ENCODE measurements around the gene PZP. TPM values are rescaled to one million over a fixed set of nuclear protein-coding genes. Genes with fewer than 3 reads are reported as not detected.

The PZP gene
- total and polyA plus RNA-seq, 2 experiments from 2014 or later: 0.92 TPM; not detected in 1

- Mint-ChIP-seq H3K9me3 (no peaks in the 10 kb centered on the region; the same call in 2 of the 3 replicates), H3K4me3 (no peak overlapping the region), H3K4me1 (peaks cover 7% of the 10 kb centered on the region), H3K27me3 (ENCODE audit: insufficient read depth, low read depth, poor library complexity) (peaks cover 1% of the 10 kb centered on the region), H3K36me3 (ENCODE audit: low read depth) (no peaks in the 10 kb centered on the region), H3K27ac (no peak overlapping the region)
- Histone ChIP-seq H3K9me2 (ENCODE audit: insufficient read depth) (no peaks in the 10 kb centered on the region), H3K27ac (ENCODE audit: low read depth) (no peak overlapping the region), H4K20me1 (replicated peaks; ENCODE audit: insufficient read depth) (no peaks in the 10 kb centered on the region), H3K4me2 (no peak overlapping the region), H2AFZ (no peak overlapping the region), H3K4me1 (ENCODE audit: insufficient read depth) (peaks cover 9% of the 10 kb centered on the region; the same call in 1 of the 2 replicates), H3K4me3 (no peak overlapping the region), H3K27me3 (ENCODE audit: insufficient read depth) (no peaks in the 10 kb centered on the region), H3K79me2 (replicated peaks; ENCODE audit: insufficient read depth) (no peaks in the 10 kb centered on the region), H3K36me3 (ENCODE audit: insufficient read depth) (no peaks in the 10 kb centered on the region), H3F3A (replicated peaks; ENCODE audit: low read depth) (no peaks in the 10 kb centered on the region)
- DNase-seq (ENCODE audit: low spot score) (no peak), ATAC-seq (no peak)
- TF ChIP-seq JUNB (IDR thresholded peaks at IDR 0.05; ENCODE audit: unreplicated experiment): no peak
- TF ChIP-seq CTCF (conservative IDR thresholded peaks at IDR 0.05; ENCODE audit: low read depth in 2 of 2): no peak
- no peak for TF ChIP-seq ETS1 (IDR thresholded peaks at IDR 0.05)
- no peak for TF ChIP-seq NANOG (IDR thresholded peaks at IDR 0.05; ENCODE audit: borderline replicate concordance)
Observed at GRCh38 chr12:9252256-9252655, 44.1 kb upstream of the PZP start.

- Histone ChIP-seq H3K27me3 (ENCODE audit: insufficient read depth) (no peaks in the 10 kb centered on the region), H2AFZ (no peak overlapping the region), H3K4me1 (ENCODE audit: insufficient read depth) (no peaks in the 10 kb centered on the region), H4K20me1 (replicated peaks; ENCODE audit: insufficient read depth) (no peaks in the 10 kb centered on the region), H3K79me2 (replicated peaks; ENCODE audit: insufficient read depth) (no peaks in the 10 kb centered on the region), H3K4me3 (no peak overlapping the region), H3K36me3 (ENCODE audit: insufficient read depth) (no peaks in the 10 kb centered on the region), H3K4me2 (no peak overlapping the region), H3K9me2 (ENCODE audit: insufficient read depth) (no peaks in the 10 kb centered on the region), H3F3A (replicated peaks; ENCODE audit: low read depth) (no peaks in the 10 kb centered on the region), H3K27ac (ENCODE audit: low read depth) (no peak overlapping the region)
- no peak overlapping the region for H3K4me3 Mint-ChIP-seq
- no peaks in the 10 kb centered on the region for H3K36me3 Mint-ChIP-seq (ENCODE audit: low read depth)
- ATAC-seq (no peak), DNase-seq (ENCODE audit: low spot score) (no peak)
- H3K4me1 Mint-ChIP-seq: no peaks in the 10 kb centered on the region
- H3K27me3 Mint-ChIP-seq (ENCODE audit: insufficient read depth, low read depth, poor library complexity): peaks cover 1% of the 10 kb centered on the region
- H3K9me3 Mint-ChIP-seq: no peaks in the 10 kb centered on the region; the same call in 2 of the 3 replicates
- H3K27ac Mint-ChIP-seq: no peak overlapping the region
- TF ChIP-seq CTCF (conservative IDR thresholded peaks at IDR 0.05; ENCODE audit: low read depth in 2 of 2) (no peak), ZNF331 (CRISPR knock-in tag; IDR thresholded peaks at IDR 0.05; ENCODE audit: low read depth) (no peak), POLR2AphosphoS5 (IDR thresholded peaks at IDR 0.05; ENCODE audit: low read depth) (no peak), EZH2 (IDR thresholded peaks at IDR 0.05; ENCODE audit: low read depth, unreplicated experiment) (no peak), EZH2phosphoT487 (IDR thresholded peaks at IDR 0.05; ENCODE audit: unreplicated experiment) (no peak), ETS1 (IDR thresholded peaks at IDR 0.05) (no peak), CREB1 (CRISPR knock-in tag; IDR thresholded peaks at IDR 0.05; ENCODE audit: low read depth) (no peak), JUNB (IDR thresholded peaks at IDR 0.05; ENCODE audit: unreplicated experiment) (no peak), REST (IDR thresholded peaks at IDR 0.05; ENCODE audit: unreplicated experiment) (no peak)
Observed at GRCh38 chr12:9248435-9248834, 40.2 kb upstream of the PZP start.

Measured in GM23338 (cell line).